ENCODE data around the gene TRAFD1. TPM values are rescaled to one million over a fixed set of nuclear protein-coding genes. Genes with fewer than 3 reads are reported as not detected.

TRAFD1 gene
- total and polyA plus RNA-seq, 2 of the 13 experiments (the other 11 are each of a cell fraction or from before 2014, with no cell fraction given): 9.5 to 20.9 TPM

GRCh38 chr12:112108202-112109079 lies 16.9 kb upstream of the TRAFD1 start, which contains the start of gene NAA25:
TSS of gene NAA25 (minus strand) at chr12:112108783. CDS start at chr12:112108773, 10 bp downstream.
- FAIRE-seq (peak; percentile 50), ATAC-seq (peak; percentile 72), DNase-seq (ENCODE audit: low spot score) (peak; percentile 75)
- Histone ChIP-seq H3K9ac (ENCODE audit: insufficient read depth, low read depth, low read length) (peak within 1 kb of the TSS; percentile 89), H2AFZ (ENCODE audit: low read length) (peak within 1 kb of the TSS; percentile 75), H3K9me3 (ENCODE audit: low read length) (no peaks in the 10 kb centered on the region), H3K4me3 (replicated peaks in 1 of 3; ENCODE audit: insufficient read depth in 1 of 3, low read depth in 2 of 3, low read length in 3 of 3) (peak within 1 kb of the TSS; percentile 63 to 91 (median 90)), H3K36me3 (replicated peaks in 1 of 2; ENCODE audit: control insufficient read depth in 1 of 2, insufficient read depth in 2 of 2, low read length in 2 of 2) (peaks cover 0 to 10% of the 10 kb centered on the region in 2 experiments; a peak in 2 of 5 replicates), H3K27me3 (ENCODE audit: control insufficient read depth in 1 of 2, insufficient read depth in 2 of 2, low read length in 2 of 2) (no peaks in the 10 kb centered on the region; a peak in 1 of 5 replicates), H3K27ac (ENCODE audit: extremely low read length, insufficient read depth, low read length) (peak within 1 kb of the TSS; percentile 93), H3K79me2 (ENCODE audit: insufficient read depth, low read length) (peaks cover 55% of the 10 kb centered on the region), H3K4me1 (ENCODE audit: insufficient read depth, low read length) (peaks cover 66% of the 10 kb centered on the region), H3K4me2 (ENCODE audit: low read depth, low read length) (peak within 1 kb of the TSS; percentile 82), H4K20me1 (ENCODE audit: insufficient read depth, low read length) (peaks cover 26% of the 10 kb centered on the region)
- no TSS peak for BruUV-seq (replicated peaks)
- in situ Hi-C loops (cut with HindIII; ENCODE audit: extremely low pct_ligation_motif_present, low pct_unique_long_range_greater_than_20kb) (no loop called here), intact Hi-C loops (cut with micrococcal nuclease; ENCODE audit: unreplicated experiment) (no loop called here)
- ChIA-PET CTCF (ENCODE audit: low intra/inter-chr PET ratio, low total read pairs) (interaction anchor here (1.0 kb wide), 1 partner anchor 62 kb away, joined by 3 read pairs; no protein-coding TSS in a partner anchor), POLR2A (interaction anchor here (0.8 to 9.5 kb wide), 6 partner anchors 8 to 96 kb away, joined by 3 to 85 read pairs (median 7); partner anchors contain the start of genes ERP29, TMEM116 and TRAFD1)
- WGBS (ENCODE audit: low lambda C conversion rate): 0% methylated on average over 12 of the region's 74 CpGs
- 0 out of 2 replicates have a peak, but pooled peaks have one; percentile 40 for TF ChIP-seq ZNF790 (CRISPR knock-in tag; IDR thresholded peaks at IDR 0.05; ENCODE audit: borderline replicate concordance)
- TF ChIP-seq PAX8 (CRISPR knock-in tag; IDR thresholded peaks at IDR 0.05; ENCODE audit: borderline replicate concordance): peak; percentile 75; the same call in 1 of the 2 replicates
- TF ChIP-seq AHR (CRISPR knock-in tag; IDR thresholded peaks at IDR 0.05): no peak
- peak; percentile 51 to 72; a peak in 3 of 4 replicates for TF ChIP-seq POLR2A (IDR thresholded peaks at IDR 0.05; ENCODE audit: insufficient read depth in 1 of 2, low read depth in 2 of 2, low read length in 2 of 2)
- peak; percentile 57 for TF ChIP-seq GABPB1 (CRISPR knock-in tag; IDR thresholded peaks at IDR 0.05)
- TF ChIP-seq ZNF121 (CRISPR knock-in tag; IDR thresholded peaks at IDR 0.05): 0 out of 2 replicates have a peak, but pooled peaks have one; percentile 57
- TF ChIP-seq, protein P1, sequence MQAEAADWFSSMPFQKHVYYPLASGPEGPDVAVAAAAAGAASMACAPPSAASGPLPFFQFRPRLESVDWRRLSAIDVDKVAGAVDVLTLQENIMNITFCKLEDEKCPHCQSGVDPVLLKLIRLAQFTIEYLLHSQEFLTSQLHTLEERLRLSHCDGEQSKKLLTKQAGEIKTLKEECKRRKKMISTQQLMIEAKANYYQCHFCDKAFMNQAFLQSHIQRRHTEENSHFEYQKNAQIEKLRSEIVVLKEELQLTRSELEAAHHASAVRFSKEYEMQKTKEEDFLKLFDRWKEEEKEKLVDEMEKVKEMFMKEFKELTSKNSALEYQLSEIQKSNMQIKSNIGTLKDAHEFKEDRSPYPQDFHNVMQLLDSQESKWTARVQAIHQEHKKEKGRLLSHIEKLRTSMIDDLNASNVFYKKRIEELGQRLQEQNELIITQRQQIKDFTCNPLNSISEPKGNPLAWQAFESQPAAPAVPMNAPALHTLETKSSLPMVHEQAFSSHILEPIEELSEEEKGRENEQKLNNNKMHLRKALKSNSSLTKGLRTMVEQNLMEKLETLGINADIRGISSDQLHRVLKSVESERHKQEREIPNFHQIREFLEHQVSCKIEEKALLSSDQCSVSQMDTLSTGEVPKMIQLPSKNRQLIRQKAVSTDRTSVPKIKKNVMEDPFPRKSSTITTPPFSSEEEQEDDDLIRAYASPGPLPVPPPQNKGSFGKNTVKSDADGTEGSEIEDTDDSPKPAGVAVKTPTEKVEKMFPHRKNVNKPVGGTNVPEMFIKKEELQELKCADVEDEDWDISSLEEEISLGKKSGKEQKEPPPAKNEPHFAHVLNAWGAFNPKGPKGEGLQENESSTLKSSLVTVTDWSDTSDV (CRISPR knock-in tag; IDR thresholded peaks at IDR 0.05): peak; percentile 83
- no peak for TF ChIP-seq WIZ (CRISPR knock-in tag; IDR thresholded peaks at IDR 0.05)
- TF ChIP-seq ZNF772 (CRISPR knock-in tag; IDR thresholded peaks at IDR 0.05): 0 out of 2 replicates have a peak, but pooled peaks have one; percentile 12
- TF ChIP-seq RBAK (CRISPR knock-in tag; IDR thresholded peaks at IDR 0.05): no peak
- peak; percentile 89 for TF ChIP-seq ZNF446 (CRISPR knock-in tag; IDR thresholded peaks at IDR 0.05)
- 0 out of 2 replicates have a peak, but pooled peaks have one; percentile 46 for TF ChIP-seq ZFYVE20 (CRISPR knock-in tag; IDR thresholded peaks at IDR 0.05; ENCODE audit: borderline replicate concordance, low read depth)
- TF ChIP-seq ZNF317 (CRISPR knock-in tag; IDR thresholded peaks at IDR 0.05): no peak
- 0 out of 2 replicates have a peak, but pooled peaks have one; percentile 12 for TF ChIP-seq NCOA2 (CRISPR knock-in tag; IDR thresholded peaks at IDR 0.05)
- TF ChIP-seq TP53 (CRISPR knock-in tag; conservative IDR thresholded peaks at IDR 0.05): no peak
- TF ChIP-seq ZFP91 (CRISPR knock-in tag; IDR thresholded peaks at IDR 0.05; ENCODE audit: borderline replicate concordance): peak; percentile 100
- TF ChIP-seq HNF1B (CRISPR knock-in tag; IDR thresholded peaks at IDR 0.05): peak; percentile 84
- peak; percentile 96; the same call in 2 of the 3 replicates for TF ChIP-seq MXI1 (IDR thresholded peaks at IDR 0.05; ENCODE audit: borderline replicate concordance, low read depth, low read length)
